HEK293 (cell line): ENCODE measurements around the gene EFCAB5.

Experiments
- BCL11A ChIP-seq: fragments of 450-650 bp; formaldehyde crosslinking; IDR thresholded peaks from 2 replicates; pipeline ENCODE4 v1.5.1; 2016; ENCODE audit warnings: low read depth, missing biosample characterization, missing genetic modification characterization
- ZBTB20 ChIP-seq: fragments of 450-650 bp; formaldehyde crosslinking; IDR thresholded peaks from 2 replicates; pipeline ENCODE4 v1.5.1; 2016; ENCODE audit warnings: missing biosample characterization, missing genetic modification characterization
- ZNF214 ChIP-seq: fragments of 450-650 bp; formaldehyde crosslinking; IDR thresholded peaks from 2 replicates; pipeline ENCODE4 v1.5.1; 2017; ENCODE audit warnings: missing biosample characterization, mild to moderate bottlenecking, missing genetic modification characterization, borderline replicate concordance
- ZNF404 ChIP-seq: fragments of 450-650 bp; formaldehyde crosslinking; IDR thresholded peaks from 2 replicates; pipeline ENCODE4 v1.5.1; 2017; ENCODE audit warnings: missing biosample characterization, missing genetic modification characterization
- ZNF510 ChIP-seq: fragments of 450-650 bp; formaldehyde crosslinking; IDR thresholded peaks from 2 replicates; pipeline ENCODE4 v1.5.1; 2018; ENCODE audit warnings: mild to moderate bottlenecking, missing genetic modification characterization, missing biosample characterization; ENCODE audit not compliant: insufficient replicate concordance
- ZNF777 ChIP-seq: fragments of 450-650 bp; formaldehyde crosslinking; IDR thresholded peaks from 2 replicates; pipeline ENCODE4 v1.5.1; 2017; ENCODE audit warnings: missing biosample characterization, missing genetic modification characterization, borderline replicate concordance
- ZNF785 ChIP-seq: fragments of 450-650 bp; formaldehyde crosslinking; IDR thresholded peaks from 2 replicates; pipeline ENCODE4 v1.5.1; 2016; ENCODE audit warnings: missing biosample characterization, missing genetic modification characterization
- TF ChIP-seq, protein P1 (sequence below): fragments of 450-650 bp; formaldehyde crosslinking; IDR thresholded peaks from 2 replicates; pipeline ENCODE4 v1.5.1; 2016; ENCODE audit warnings: missing biosample characterization, missing genetic modification characterization
- TF ChIP-seq, protein P2 (sequence below): sonication (generic); formaldehyde crosslinking; IDR thresholded peaks from 2 replicates; pipeline ENCODE4 v1.8.1; 2022; ENCODE audit warnings: mild to moderate bottlenecking, moderate library complexity, missing genetic modification reagents
- TF ChIP-seq, protein P3 (sequence below): fragments of 450-650 bp; formaldehyde crosslinking; IDR thresholded peaks from 2 replicates; pipeline ENCODE4 v1.5.1; 2016; ENCODE audit warnings: missing biosample characterization, missing genetic modification characterization, low read depth
- TF ChIP-seq, protein P4 (sequence below): fragments of 450-650 bp; IDR thresholded peaks from 2 replicates; pipeline ENCODE4 v1.5.1; 2018; ENCODE audit warnings: missing biosample characterization, mild to moderate bottlenecking, missing genetic modification characterization

DNA sequence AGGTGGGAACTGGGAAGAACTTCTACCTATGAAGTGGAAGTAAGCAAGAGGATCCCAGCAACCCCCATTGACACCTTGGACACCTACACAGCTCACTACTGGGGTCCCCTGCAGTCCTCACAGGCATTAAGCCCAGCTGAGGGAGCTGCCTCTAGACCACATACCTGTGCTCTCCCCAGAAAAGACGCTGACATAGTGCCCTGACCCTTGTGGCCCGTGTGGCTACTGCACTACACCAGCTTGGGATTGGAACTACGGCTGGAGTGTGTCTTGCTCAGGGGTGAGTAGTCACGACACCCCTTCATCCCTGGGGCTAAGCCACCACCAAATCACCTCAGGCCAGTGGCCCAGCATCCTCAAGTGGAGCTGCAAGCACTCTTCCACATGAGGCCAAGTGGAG, 120.9 kb downstream of the EFCAB5 start:
- TF ChIP-seq, protein P1, sequence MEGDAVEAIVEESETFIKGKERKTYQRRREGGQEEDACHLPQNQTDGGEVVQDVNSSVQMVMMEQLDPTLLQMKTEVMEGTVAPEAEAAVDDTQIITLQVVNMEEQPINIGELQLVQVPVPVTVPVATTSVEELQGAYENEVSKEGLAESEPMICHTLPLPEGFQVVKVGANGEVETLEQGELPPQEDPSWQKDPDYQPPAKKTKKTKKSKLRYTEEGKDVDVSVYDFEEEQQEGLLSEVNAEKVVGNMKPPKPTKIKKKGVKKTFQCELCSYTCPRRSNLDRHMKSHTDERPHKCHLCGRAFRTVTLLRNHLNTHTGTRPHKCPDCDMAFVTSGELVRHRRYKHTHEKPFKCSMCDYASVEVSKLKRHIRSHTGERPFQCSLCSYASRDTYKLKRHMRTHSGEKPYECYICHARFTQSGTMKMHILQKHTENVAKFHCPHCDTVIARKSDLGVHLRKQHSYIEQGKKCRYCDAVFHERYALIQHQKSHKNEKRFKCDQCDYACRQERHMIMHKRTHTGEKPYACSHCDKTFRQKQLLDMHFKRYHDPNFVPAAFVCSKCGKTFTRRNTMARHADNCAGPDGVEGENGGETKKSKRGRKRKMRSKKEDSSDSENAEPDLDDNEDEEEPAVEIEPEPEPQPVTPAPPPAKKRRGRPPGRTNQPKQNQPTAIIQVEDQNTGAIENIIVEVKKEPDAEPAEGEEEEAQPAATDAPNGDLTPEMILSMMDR: no peak
- TF ChIP-seq ZNF785 (no peak), ZNF214 (tag by site-specific recombination) (no peak), ZNF510 (no peak), ZNF777 (tag by site-specific recombination) (no peak), ZBTB20 (tag by site-specific recombination) (no peak), ZNF404 (tag by site-specific recombination) (no peak), BCL11A (tag by site-specific recombination) (no peak)
- TF ChIP-seq, protein P2, sequence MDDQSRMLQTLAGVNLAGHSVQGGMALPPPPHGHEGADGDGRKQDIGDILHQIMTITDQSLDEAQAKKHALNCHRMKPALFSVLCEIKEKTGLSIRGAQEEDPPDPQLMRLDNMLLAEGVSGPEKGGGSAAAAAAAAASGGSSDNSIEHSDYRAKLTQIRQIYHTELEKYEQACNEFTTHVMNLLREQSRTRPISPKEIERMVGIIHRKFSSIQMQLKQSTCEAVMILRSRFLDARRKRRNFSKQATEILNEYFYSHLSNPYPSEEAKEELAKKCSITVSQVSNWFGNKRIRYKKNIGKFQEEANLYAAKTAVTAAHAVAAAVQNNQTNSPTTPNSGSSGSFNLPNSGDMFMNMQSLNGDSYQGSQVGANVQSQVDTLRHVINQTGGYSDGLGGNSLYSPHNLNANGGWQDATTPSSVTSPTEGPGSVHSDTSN (CRISPR knock-in tag): no peak
- TF ChIP-seq, protein P3, sequence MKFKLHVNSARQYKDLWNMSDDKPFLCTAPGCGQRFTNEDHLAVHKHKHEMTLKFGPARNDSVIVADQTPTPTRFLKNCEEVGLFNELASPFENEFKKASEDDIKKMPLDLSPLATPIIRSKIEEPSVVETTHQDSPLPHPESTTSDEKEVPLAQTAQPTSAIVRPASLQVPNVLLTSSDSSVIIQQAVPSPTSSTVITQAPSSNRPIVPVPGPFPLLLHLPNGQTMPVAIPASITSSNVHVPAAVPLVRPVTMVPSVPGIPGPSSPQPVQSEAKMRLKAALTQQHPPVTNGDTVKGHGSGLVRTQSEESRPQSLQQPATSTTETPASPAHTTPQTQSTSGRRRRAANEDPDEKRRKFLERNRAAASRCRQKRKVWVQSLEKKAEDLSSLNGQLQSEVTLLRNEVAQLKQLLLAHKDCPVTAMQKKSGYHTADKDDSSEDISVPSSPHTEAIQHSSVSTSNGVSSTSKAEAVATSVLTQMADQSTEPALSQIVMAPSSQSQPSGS (tag by site-specific recombination): no peak
- TF ChIP-seq, protein P4, sequence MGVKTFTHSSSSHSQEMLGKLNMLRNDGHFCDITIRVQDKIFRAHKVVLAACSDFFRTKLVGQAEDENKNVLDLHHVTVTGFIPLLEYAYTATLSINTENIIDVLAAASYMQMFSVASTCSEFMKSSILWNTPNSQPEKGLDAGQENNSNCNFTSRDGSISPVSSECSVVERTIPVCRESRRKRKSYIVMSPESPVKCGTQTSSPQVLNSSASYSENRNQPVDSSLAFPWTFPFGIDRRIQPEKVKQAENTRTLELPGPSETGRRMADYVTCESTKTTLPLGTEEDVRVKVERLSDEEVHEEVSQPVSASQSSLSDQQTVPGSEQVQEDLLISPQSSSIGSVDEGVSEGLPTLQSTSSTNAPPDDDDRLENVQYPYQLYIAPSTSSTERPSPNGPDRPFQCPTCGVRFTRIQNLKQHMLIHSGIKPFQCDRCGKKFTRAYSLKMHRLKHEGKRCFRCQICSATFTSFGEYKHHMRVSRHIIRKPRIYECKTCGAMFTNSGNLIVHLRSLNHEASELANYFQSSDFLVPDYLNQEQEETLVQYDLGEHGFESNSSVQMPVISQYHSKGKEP (tag by site-specific recombination): no peak
